ENCODE measurements around the gene SATB2.

Gene SATB2

GRCh38 chr2:199449455-199449854, 8.3 kb downstream of the SATB2 start:
- no peak for DNase-seq

- no peak for DNase-seq
Measured at GRCh38 chr2:199446996-199447576, 10.7 kb downstream of the SATB2 start.

- no peak for DNase-seq
Measured at GRCh38 chr2:199444749-199445148, 13.0 kb downstream of the SATB2 start.

GRCh38 chr2:199443589-199444130, 14.1 kb downstream of the SATB2 start:
- no peak for DNase-seq

- no peak for DNase-seq
Measured at GRCh38 chr2:199442173-199442572, 15.6 kb downstream of the SATB2 start.

- no peak for DNase-seq
Measured at GRCh38 chr2:199441759-199442158, 16.0 kb downstream of the SATB2 start.

GRCh38 chr2:199440118-199440517, 17.6 kb downstream of the SATB2 start:
- DNase-seq, result no peak

GRCh38 chr2:199439542-199439941, 18.2 kb downstream of the SATB2 start:
- no peak for DNase-seq

- DNase-seq, result no peak
Measured at GRCh38 chr2:199439066-199439465, 18.7 kb downstream of the SATB2 start.

GRCh38 chr2:199434555-199434954, 23.2 kb downstream of the SATB2 start:
- DNase-seq, result no peak

- DNase-seq, result no peak
Measured at GRCh38 chr2:199433204-199433832, 24.4 kb downstream of the SATB2 start.

- no peak for DNase-seq
Measured at GRCh38 chr2:199431746-199432213, 26.0 kb downstream of the SATB2 start.

GRCh38 chr2:199430214-199430613, 27.5 kb downstream of the SATB2 start:
- DNase-seq, result no peak

- DNase-seq, result no peak
Measured at GRCh38 chr2:199428291-199428690, 29.4 kb downstream of the SATB2 start.

GRCh38 chr2:199424160-199424559, 33.6 kb downstream of the SATB2 start:
- DNase-seq, result no peak

GRCh38 chr2:199419428-199419827, 38.3 kb downstream of the SATB2 start:
- DNase-seq, result no peak

- no peak for DNase-seq
Measured at GRCh38 chr2:199414465-199414864, 43.3 kb downstream of the SATB2 start.

- no peak for DNase-seq
Measured at GRCh38 chr2:199414001-199414400, 43.7 kb downstream of the SATB2 start.

- DNase-seq, result no peak
Measured at GRCh38 chr2:199409759-199410529, 47.8 kb downstream of the SATB2 start.

- no peak for DNase-seq
Measured at GRCh38 chr2:199407421-199407820, 50.3 kb downstream of the SATB2 start.

GRCh38 chr2:199405241-199405640, 52.5 kb downstream of the SATB2 start:
- peak; percentile 23 for DNase-seq

- no peak for DNase-seq
Measured at GRCh38 chr2:199404841-199405240, 52.9 kb downstream of the SATB2 start.

GRCh38 chr2:199395311-199395710, 62.4 kb downstream of the SATB2 start:
- no peak for DNase-seq

GRCh38 chr2:199392363-199392762, 65.4 kb downstream of the SATB2 start:
- no peak for DNase-seq
